Measurements from ENCODE around the gene FKBP15. TPM values are rescaled to one million over a fixed set of nuclear protein-coding genes. Genes with fewer than 3 reads are reported as not detected.

The FKBP15 gene
- total and polyA plus RNA-seq, 2 of the 8 experiments (the other 6 are each of a cell fraction or from before 2014, with no cell fraction given), result 9.9 to 13.8 TPM

- TF ChIP-seq USF2 (IDR thresholded peaks at IDR 0.05; ENCODE audit: low read length) (no peak), MAFK (IDR thresholded peaks at IDR 0.05; ENCODE audit: low read depth, low read length) (no peak), BACH1 (IDR thresholded peaks at IDR 0.05; ENCODE audit: low read length) (no peak), RAD21 (IDR thresholded peaks at IDR 0.05 in 1 of 2, conservative IDR thresholded peaks at IDR 0.05 in 1 of 2; ENCODE audit: low read depth in 2 of 2, low read length in 2 of 2) (no peak), TCF12 (IDR thresholded peaks at IDR 0.05; ENCODE audit: low read depth, low read length) (no peak), CBX5 (IDR thresholded peaks at IDR 0.05; ENCODE audit: low read depth, low read length) (no peak)
These were observed 33.9 kb upstream of the FKBP15 start (continued) for GRCh38 chr9:113254991-113255390.

Data from H1 (cell line).